H1 (cell line): ENCODE results near the gene DTWD1. TPM values are rescaled to one million over a fixed set of nuclear protein-coding genes. Genes with fewer than 3 reads are reported as not detected.

Experiments used
- ASH2L ChIP-seq: fragments of 200-600, 300-600 bp; sonication (generic); IDR thresholded peaks from one replicate; pipeline ENCODE4 v1.7.1; 2017; ENCODE audit warnings: low read length
- MAX ChIP-seq: IDR thresholded peaks from 2 replicates; pipeline ENCODE4 v1.6.1; 2012; ENCODE audit warnings: inconsistent platforms
- NRF1 ChIP-seq: IDR thresholded peaks from 2 replicates; pipeline ENCODE4 v1.6.1; 2011; ENCODE audit warnings: mild to moderate bottlenecking, low read depth, low read length, improper control_type of control experiment
- POU5F1 ChIP-seq: IDR thresholded peaks from 2 replicates; pipeline ENCODE4 v1.6.1; 2011; ENCODE audit warnings: low read depth, mild to moderate bottlenecking, low read length, moderate library complexity
- polyA plus RNA-seq, 7 experiments: library from polyadenylated mRNA; depleted of rRNA in 3 of 7; stranded (reverse) in 5 of 7; unstranded in 2 of 7; fragments of >200 nt in 5 of 7; fragments of 200-250 nt in 2 of 7; gene quantifications; 1 replicate in 5 of 7; 2 replicates in 1 of 7; 4 replicates in 1 of 7; pipeline versions ENCODE4 v1.2.1 to v1.2.3, GENCODE V29; 2011 to 2013; ENCODE audit warnings: missing spikeins in 2 of 7, mixed read lengths in 2 of 7
- total RNA-seq: library from RNA; stranded (reverse); fragmentation: NEBNext Ultra II Directional; extraction: Animal tissue kit (Norgen Biotek cat#: 25700); gene quantifications from 2 replicates; pipeline ENCODE4 v1.2.1, GENCODE V29; 2021

Gene DTWD1
- total and polyA plus RNA-seq, 2 of the 8 experiments (the other 6 are each of a cell fraction or from before 2014, with no cell fraction given) = 10.4 to 32.4 TPM

GRCh38 chr15:49688135-49688790 is 67.4 kb downstream of the DTWD1 start (continued):
- TF ChIP-seq ASH2L = no peak
- TF ChIP-seq MAX = no peak
- no peak for TF ChIP-seq NRF1
- TF ChIP-seq POU5F1 = no peak
